D721Med (cell line): ENCODE measurements around the gene PDIA5.

ENCODE experiments used
- DNase-seq: peaks from one replicate; pipeline ENCODE4 v3.0.0; 2011; ENCODE audit warnings: low spot score; ENCODE audit not compliant: insufficient read length
- FAIRE-seq: peaks from 2 replicates; lab custom pipeline; 2011; peaks lifted over from hg19 to GRCh38; lab: Jason Lieb, UNC
- TF ChIP-seq, protein P1 (sequence below): IDR thresholded peaks from 2 replicates; pipeline ENCODE4 v1.5.1; 2012; ENCODE audit warnings: mild to moderate bottlenecking, control low read depth; ENCODE audit not compliant: insufficient read depth; ENCODE audit errors: missing control alignments

The PDIA5 gene

DNA sequence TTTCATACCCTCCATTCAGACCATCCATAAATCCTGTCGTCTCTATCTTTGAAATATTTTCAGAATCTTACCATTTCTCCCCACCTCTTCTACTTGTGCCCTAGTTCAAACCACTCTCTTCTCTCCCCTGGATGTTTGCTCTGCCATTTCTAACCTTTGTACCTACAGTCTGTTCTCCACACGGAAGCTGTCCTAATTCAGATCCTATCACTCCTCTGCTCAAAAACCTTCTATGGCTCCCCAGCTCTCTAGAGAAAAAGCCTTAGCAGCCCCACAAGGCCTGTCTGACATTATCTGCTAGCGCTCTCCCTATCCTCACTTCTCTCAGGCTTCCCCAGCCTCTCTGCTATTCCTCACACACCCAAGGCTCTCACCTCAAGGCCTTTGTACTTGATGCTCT lies 34.8 kb upstream of the PDIA5 start:
- TF ChIP-seq, protein P1, sequence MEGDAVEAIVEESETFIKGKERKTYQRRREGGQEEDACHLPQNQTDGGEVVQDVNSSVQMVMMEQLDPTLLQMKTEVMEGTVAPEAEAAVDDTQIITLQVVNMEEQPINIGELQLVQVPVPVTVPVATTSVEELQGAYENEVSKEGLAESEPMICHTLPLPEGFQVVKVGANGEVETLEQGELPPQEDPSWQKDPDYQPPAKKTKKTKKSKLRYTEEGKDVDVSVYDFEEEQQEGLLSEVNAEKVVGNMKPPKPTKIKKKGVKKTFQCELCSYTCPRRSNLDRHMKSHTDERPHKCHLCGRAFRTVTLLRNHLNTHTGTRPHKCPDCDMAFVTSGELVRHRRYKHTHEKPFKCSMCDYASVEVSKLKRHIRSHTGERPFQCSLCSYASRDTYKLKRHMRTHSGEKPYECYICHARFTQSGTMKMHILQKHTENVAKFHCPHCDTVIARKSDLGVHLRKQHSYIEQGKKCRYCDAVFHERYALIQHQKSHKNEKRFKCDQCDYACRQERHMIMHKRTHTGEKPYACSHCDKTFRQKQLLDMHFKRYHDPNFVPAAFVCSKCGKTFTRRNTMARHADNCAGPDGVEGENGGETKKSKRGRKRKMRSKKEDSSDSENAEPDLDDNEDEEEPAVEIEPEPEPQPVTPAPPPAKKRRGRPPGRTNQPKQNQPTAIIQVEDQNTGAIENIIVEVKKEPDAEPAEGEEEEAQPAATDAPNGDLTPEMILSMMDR: no peak
- DNase-seq (no peak), FAIRE-seq (no peak)

DNA sequence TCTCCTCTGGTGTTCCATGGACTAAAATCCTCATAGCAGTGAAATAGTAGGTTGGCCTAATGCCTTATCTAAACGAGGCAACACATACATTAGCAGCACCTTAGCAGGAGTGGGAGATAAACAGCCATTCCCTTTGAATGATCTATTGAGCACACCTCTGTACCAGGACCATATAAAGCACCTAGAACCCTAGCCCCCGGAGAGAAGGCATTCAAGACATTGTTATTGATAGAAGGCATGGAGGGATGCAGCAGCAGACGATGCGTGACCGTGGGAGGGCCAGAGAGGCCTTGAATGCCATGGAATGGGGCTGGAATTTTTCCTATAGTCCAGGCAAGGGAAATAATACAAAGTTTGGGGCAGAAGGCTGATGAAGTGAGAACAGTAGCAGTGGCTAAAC lies 32.7 kb upstream of the PDIA5 start:
- TF ChIP-seq, protein P1: no peak
- FAIRE-seq (no peak), DNase-seq (no peak)

DNA sequence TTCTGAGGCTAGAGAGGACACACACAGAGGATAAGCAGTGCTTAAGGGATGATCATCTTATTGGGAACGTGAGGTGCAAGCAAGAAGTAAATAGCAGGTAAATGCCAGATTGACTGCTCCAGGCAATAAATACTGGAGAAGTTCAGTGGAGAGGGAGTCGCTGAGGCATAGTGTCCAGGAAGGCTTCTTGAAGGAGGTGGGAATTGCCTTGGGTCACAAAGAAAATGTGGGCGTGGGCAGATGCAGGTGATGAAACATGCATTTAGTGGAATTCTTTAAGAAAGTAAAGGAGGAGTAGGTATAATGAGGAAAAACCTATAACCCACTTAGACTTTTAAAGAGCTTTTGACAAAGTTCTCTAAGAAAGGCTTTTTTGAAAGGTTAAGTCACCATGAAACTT lies 31.8 kb upstream of the PDIA5 start:
- DNase-seq: no peak
- TF ChIP-seq, protein P1: no peak
- no peak for FAIRE-seq

DNA sequence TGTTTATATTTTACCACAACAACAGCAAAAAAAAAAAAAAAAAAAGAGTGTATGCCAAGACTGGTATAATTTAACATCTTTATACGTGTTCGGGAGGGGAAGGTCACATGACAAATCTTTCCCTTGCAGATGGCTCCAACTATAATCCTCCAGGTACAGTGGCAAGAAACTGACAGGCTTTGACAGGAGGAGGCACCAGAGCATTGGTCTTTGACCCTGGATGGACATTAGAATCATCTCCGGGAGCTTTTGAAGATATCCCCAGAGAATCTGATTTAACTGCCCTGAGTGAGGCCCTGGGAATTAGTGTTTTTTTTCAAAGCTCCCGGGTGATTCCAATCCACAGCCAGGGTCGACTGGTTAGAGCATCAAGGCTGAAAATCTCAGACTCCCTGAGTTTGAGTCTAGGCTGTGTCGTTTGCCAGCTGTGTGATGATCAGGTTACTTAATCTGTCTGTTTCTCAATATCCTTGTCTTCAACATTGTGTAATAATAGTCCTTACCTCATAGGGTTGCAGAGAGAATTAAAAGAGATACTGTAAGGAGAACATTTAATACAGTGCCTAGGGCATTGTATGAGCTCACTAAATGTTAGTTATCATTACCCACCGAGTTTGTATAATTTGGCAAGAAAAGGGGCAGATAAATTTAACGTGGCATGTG lies 30.3 kb upstream of the PDIA5 start:
- no peak for DNase-seq

DNA sequence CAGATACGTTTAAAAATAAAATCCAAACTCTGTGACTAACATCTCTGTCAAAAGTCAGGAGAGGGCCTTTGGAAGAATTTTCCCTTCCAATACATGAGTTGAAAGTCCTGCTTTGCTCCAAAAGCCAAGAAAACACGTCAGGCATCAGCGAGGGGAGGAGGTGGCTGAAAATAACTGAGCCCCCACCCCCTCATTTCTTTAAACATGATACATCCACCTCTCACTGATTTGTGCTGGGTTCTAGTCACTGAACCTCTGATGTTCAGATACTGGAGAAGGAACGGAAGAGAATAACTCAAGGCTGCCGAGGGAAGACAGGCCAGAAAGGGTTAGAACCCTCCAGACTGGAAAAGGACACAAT lies 29.8 kb upstream of the PDIA5 start:
- TF ChIP-seq, protein P1: no peak
- FAIRE-seq (no peak), DNase-seq (no peak)

More for the DNA sequence above, 30.3 kb upstream of the PDIA5 start:
- peak; percentile 11 for FAIRE-seq
- TF ChIP-seq, protein P1: peak; percentile 25

DNA sequence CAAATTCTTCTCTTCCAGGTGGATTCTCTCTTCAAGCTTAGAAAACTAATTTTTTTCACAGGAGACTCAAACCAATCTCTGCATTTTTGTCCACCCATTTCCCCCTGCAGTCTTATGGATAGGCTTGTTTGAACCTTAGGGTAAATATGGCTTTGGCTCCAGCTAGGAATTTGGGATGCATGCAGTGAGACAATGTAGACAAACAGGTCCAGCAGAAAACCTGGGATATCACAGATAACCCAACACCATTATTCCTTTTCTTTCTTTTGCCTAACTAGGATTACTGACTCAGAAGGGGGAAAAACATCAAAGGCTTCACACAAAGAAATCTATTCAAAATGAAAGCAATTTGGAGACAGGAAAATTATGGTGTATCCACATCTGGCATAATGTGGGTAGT lies 28.1 kb upstream of the PDIA5 start:
- no peak for DNase-seq
- TF ChIP-seq, protein P1: no peak
- no peak for FAIRE-seq

DNA sequence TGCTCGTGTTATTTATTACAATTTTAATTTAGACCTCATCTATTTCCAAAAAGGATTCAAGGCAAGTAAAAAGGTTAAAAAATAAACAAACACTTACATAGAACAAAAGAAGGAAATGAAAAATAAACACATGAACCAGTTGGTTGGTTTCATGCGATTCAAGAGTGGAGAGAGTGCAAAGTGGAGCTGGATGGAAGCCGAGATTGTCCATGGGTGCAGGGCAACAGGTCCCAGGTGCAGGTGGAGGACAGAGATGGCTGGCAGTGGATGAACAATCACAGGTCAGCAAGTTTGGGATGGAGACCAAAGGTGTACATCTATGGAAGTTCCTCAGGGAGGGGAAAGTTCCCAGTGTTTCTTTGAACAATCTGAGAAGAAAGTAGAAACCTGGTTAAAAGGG lies 27.6 kb upstream of the PDIA5 start:
- TF ChIP-seq, protein P1: no peak
- DNase-seq (no peak), FAIRE-seq (no peak)
